GM12878 (cell line): Measurements from ENCODE around the gene RAD1.

Experiments used
- CEBPB ChIP-seq, 2 experiments: fragments of 150-350 bp in 1 of 2; IDR thresholded peaks; 2 replicates each; pipeline ENCODE4 v1.6.1; 2012 to 2014; ENCODE audit warnings: low read depth in 2 of 2, low read length in 2 of 2, borderline replicate concordance in 1 of 2, inconsistent platforms in 1 of 2
- CHD4 ChIP-seq: fragments of 200-600 bp; sonication (generic); IDR thresholded peaks from 2 replicates; pipeline ENCODE4 v1.6.1; 2016; ENCODE audit warnings: mild to moderate bottlenecking
- CTCF ChIP-seq, 3 experiments: IDR thresholded peaks in 2 of 3; conservative IDR thresholded peaks in 1 of 3; 2 replicates each; pipeline ENCODE4 v1.5.1; 2011; ENCODE audit warnings: low read depth in 3 of 3, low read length in 3 of 3, mild to moderate bottlenecking in 3 of 3, control low read depth in 2 of 3, moderate library complexity in 2 of 3, inconsistent platforms in 1 of 3, mixed read lengths in 1 of 3; ENCODE audit not compliant: control insufficient read depth in 2 of 3, insufficient read depth in 1 of 3; ENCODE audit errors: extremely low read depth in 1 of 3
- EZH2 ChIP-seq: IDR thresholded peaks from 2 replicates; pipeline ENCODE4 v1.6.1; 2012; ENCODE audit warnings: low read depth, mild to moderate bottlenecking, control low read depth, inconsistent platforms, low read length, borderline replicate concordance; ENCODE audit not compliant: control insufficient read depth
- KDM1A ChIP-seq: fragments of 200-600 bp; sonication (generic); IDR thresholded peaks from 2 replicates; pipeline ENCODE4 v1.6.1; 2016; ENCODE audit warnings: borderline replicate concordance
- POLR2A ChIP-seq: IDR thresholded peaks from 2 replicates; pipeline ENCODE4 v1.6.1; 2011; ENCODE audit warnings: low read depth, mild to moderate bottlenecking, low read length
- POLR2AphosphoS5 ChIP-seq: IDR thresholded peaks from 2 replicates; pipeline ENCODE4 v1.6.1; 2011; ENCODE audit warnings: mild to moderate bottlenecking, low read length, inconsistent platforms
- REST ChIP-seq: IDR thresholded peaks from 2 replicates; pipeline ENCODE4 v1.6.1; 2012; ENCODE audit warnings: mild to moderate bottlenecking, low read depth, low read length
- RFX5 ChIP-seq: IDR thresholded peaks from 2 replicates; pipeline ENCODE4 v1.6.1; 2011; ENCODE audit warnings: low read depth, low read length, improper control_type of control experiment
- SMARCA5 ChIP-seq: fragments of 450-650 bp; IDR thresholded peaks from 2 replicates; pipeline ENCODE4 v1.6.1; 2017; ENCODE audit warnings: mild to moderate bottlenecking

GRCh38 chr5:34867660-34868059 lies 47.6 kb downstream of the RAD1 start:
- TF ChIP-seq RFX5 (no peak), REST (no peak), POLR2A (no peak), CTCF (IDR thresholded peaks at IDR 0.05 in 2 of 3, conservative IDR thresholded peaks at IDR 0.05 in 1 of 3; ENCODE audit: control insufficient read depth in 2 of 3, extremely low read depth in 1 of 3, insufficient read depth in 1 of 3, low read depth in 3 of 3, low read length in 3 of 3) (no peak), POLR2AphosphoS5 (no peak), CHD4 (no peak), EZH2 (no peak), CEBPB (IDR thresholded peaks at IDR 0.05; ENCODE audit: borderline replicate concordance in 1 of 2, low read depth in 2 of 2, low read length in 2 of 2) (no peak), KDM1A (no peak), SMARCA5 (no peak)
